ENCODE measurements around the gene ASB4. TPM values are rescaled to one million over a fixed set of nuclear protein-coding genes. Genes with fewer than 3 reads are reported as not detected.

Gene ASB4
- total RNA-seq, 2 donors from 2014 or later, result 0.57 TPM; not detected in 1

GRCh38 chr7:95577137-95577536 lies 91.4 kb downstream of the ASB4 start:
- H3K36me3 ChIP-seq, result no peaks in the 10 kb centered on the region
- H3K4me1 ChIP-seq (replicated peaks), result no peaks in the 10 kb centered on the region
- no peak overlapping the region for H3K27ac ChIP-seq
- no peak overlapping the region for H3K4me3 ChIP-seq
- 77% methylated on average over 5 of the region's 5 CpGs for WGBS
- H3K9me3 ChIP-seq, result no peaks in the 10 kb centered on the region
- no peak for DNase-seq (ENCODE audit: low spot score)
- TF ChIP-seq POLR2AphosphoS5 (IDR thresholded peaks at IDR 0.05) (no peak), CTCF (IDR thresholded peaks at IDR 0.05) (no peak), POLR2A (IDR thresholded peaks at IDR 0.05) (no peak)
- intact Hi-C loops (cut with DNase I), result no loop called here
- no peaks in the 10 kb centered on the region for H3K27me3 ChIP-seq (replicated peaks; ENCODE audit: insufficient read depth)

- H3K27me3 ChIP-seq (replicated peaks; ENCODE audit: insufficient read depth), result no peaks in the 10 kb centered on the region
- TF ChIP-seq POLR2A (IDR thresholded peaks at IDR 0.05) (no peak), POLR2AphosphoS5 (IDR thresholded peaks at IDR 0.05) (no peak), CTCF (IDR thresholded peaks at IDR 0.05) (no peak)
- no peaks in the 10 kb centered on the region for H3K36me3 ChIP-seq
- WGBS, result 48% methylated on average over 3 of the region's 3 CpGs
- H3K4me3 ChIP-seq, result no peak overlapping the region
- no peak overlapping the region for H3K27ac ChIP-seq
- no peaks in the 10 kb centered on the region for H3K9me3 ChIP-seq
- no peaks in the 10 kb centered on the region for H3K4me1 ChIP-seq (replicated peaks)
- intact Hi-C loops (cut with DNase I), result no loop called here
- no peak for DNase-seq (ENCODE audit: low spot score)
Observed at GRCh38 chr7:95578299-95578855, 92.6 kb downstream of the ASB4 start.

- WGBS, result 87% methylated on average over 7 of the region's 7 CpGs
- Histone ChIP-seq H3K36me3 (no peaks in the 10 kb centered on the region), H3K4me3 (no peak overlapping the region), H3K27me3 (replicated peaks; ENCODE audit: insufficient read depth) (no peaks in the 10 kb centered on the region), H3K9me3 (no peaks in the 10 kb centered on the region), H3K4me1 (replicated peaks) (no peaks in the 10 kb centered on the region), H3K27ac (no peak overlapping the region)
- DNase-seq (ENCODE audit: low spot score), result no peak
- intact Hi-C loops (cut with DNase I), result no loop called here
- TF ChIP-seq POLR2AphosphoS5 (IDR thresholded peaks at IDR 0.05) (no peak), POLR2A (IDR thresholded peaks at IDR 0.05) (no peak), CTCF (IDR thresholded peaks at IDR 0.05) (no peak)
Observed at GRCh38 chr7:95579318-95579717, 93.6 kb downstream of the ASB4 start.

GRCh38 chr7:95581467-95581866 lies 95.7 kb downstream of the ASB4 start:
- no peak overlapping the region for H3K27ac ChIP-seq
- no peak for DNase-seq (ENCODE audit: low spot score)
- peaks cover 0 to 11% of the 10 kb centered on the region in 2 donors for H3K36me3 ChIP-seq
- intact Hi-C loops (cut with DNase I), result no loop called here
- no peaks in the 10 kb centered on the region for H3K9me3 ChIP-seq
- H3K4me3 ChIP-seq, result no peak overlapping the region
- no peaks in the 10 kb centered on the region for H3K4me1 ChIP-seq (replicated peaks)
- WGBS, result 38% methylated on average over 3 of the region's 3 CpGs
- no peak for TF ChIP-seq POLR2A (IDR thresholded peaks at IDR 0.05)
- TF ChIP-seq CTCF (IDR thresholded peaks at IDR 0.05), result no peak
- H3K27me3 ChIP-seq (replicated peaks; ENCODE audit: insufficient read depth), result no peaks in the 10 kb centered on the region

- no peak overlapping the region for H3K4me3 ChIP-seq
- peaks cover 2% of the 10 kb centered on the region for H3K4me1 ChIP-seq (replicated peaks)
- no peaks in the 10 kb centered on the region for H3K9me3 ChIP-seq
- TF ChIP-seq CTCF (IDR thresholded peaks at IDR 0.05) (no peak), POLR2AphosphoS5 (IDR thresholded peaks at IDR 0.05) (no peak), POLR2A (IDR thresholded peaks at IDR 0.05) (no peak)
- WGBS, result 98% methylated on average over 4 of the region's 4 CpGs
- DNase-seq (ENCODE audit: low spot score), result no peak
- H3K27me3 ChIP-seq (replicated peaks; ENCODE audit: insufficient read depth), result no peaks in the 10 kb centered on the region
- intact Hi-C loops (cut with DNase I), result no loop called here
- no peak overlapping the region for H3K27ac ChIP-seq
- peaks cover 0 to 11% of the 10 kb centered on the region in 2 donors for H3K36me3 ChIP-seq
Observed at GRCh38 chr7:95582578-95583293, 97.0 kb downstream of the ASB4 start.

All from prostate gland (tissue), 2 donors.